Chondrocyte (in vitro differentiated cells): ENCODE measurements around the gene MPPE1. TPM values are rescaled to one million over a fixed set of nuclear protein-coding genes. Genes with fewer than 3 reads are reported as not detected.

Experiments
- DNase-seq: peaks from one replicate; pipeline ENCODE4 v3.0.0; 2021; ENCODE audit warnings: mixed read lengths, low spot score
- H3K27ac Mint-ChIP-seq: one replicate; pipeline ENCODE4 v1.8.0; 2021; ENCODE audit warnings: mild to moderate bottlenecking, moderate library complexity, mixed read lengths; ENCODE audit not compliant: unreplicated experiment
- H3K27me3 Mint-ChIP-seq: 2 replicates; pipeline ENCODE4 v1.8.0; 2021; ENCODE audit warnings: low read depth, mixed read lengths
- H3K36me3 Mint-ChIP-seq: 2 replicates; pipeline ENCODE4 v1.8.0; 2021; ENCODE audit warnings: low read depth, mixed read lengths
- H3K4me1 Mint-ChIP-seq: 2 replicates; pipeline ENCODE4 v1.8.0; 2021; ENCODE audit warnings: low read depth, mild to moderate bottlenecking, mixed read lengths
- H3K4me3 Mint-ChIP-seq: one replicate; pipeline ENCODE4 v1.8.0; 2021; ENCODE audit warnings: mild to moderate bottlenecking, moderate library complexity, mixed read lengths; ENCODE audit not compliant: unreplicated experiment
- H3K9me3 Mint-ChIP-seq: 2 replicates; pipeline ENCODE4 v1.8.0; 2021; ENCODE audit warnings: low read depth, mixed read lengths
- total RNA-seq: library from RNA; stranded (reverse); gene quantifications from 3 replicates; pipeline ENCODE4 v1.2.1, GENCODE V29; 2021
- TF ChIP-seq, protein P1 (sequence below): fragments of 200-600 bp; sonication (generic); IDR thresholded peaks from 2 replicates; pipeline ENCODE4 v1.5.0; 2021; ENCODE audit warnings: antibody characterized with exemption, mild to moderate bottlenecking, moderate library complexity

The MPPE1 gene
- total RNA-seq, 1 donor from 2014 or later = 38.2 TPM

DNA sequence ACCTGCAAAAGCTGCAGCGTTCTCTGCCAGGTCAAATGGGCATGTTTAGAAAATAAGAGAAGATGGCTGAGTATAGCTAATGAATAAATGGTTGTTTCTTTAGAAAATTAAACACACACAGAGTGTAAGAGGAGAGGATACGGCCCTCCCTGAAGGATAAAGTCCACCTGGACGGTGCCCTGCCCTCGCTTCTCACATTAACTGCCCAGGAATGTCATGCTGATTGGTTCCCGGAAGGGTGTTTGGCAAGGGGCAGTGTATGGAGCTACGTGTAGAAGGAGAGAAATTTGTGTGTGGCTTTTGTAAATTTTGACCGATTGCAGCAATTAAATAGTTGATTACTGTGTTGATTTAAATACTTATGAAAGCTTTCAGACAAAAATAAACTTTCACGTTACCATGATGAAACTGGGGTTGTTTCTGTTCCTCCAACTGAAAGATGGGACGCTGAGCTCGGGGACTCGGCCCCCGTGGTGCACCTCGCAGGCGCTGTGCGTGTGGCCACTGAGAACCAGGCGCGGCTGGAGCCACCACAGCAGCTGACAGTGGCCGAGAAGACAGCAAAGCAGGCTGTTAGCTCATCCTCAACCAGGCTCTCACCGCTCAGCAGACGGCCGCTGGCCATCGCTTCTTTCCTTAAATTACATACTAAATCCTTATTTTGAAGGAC is 22.7 kb downstream of the MPPE1 start:
- H3K27me3 Mint-ChIP-seq = no peaks in the 10 kb centered on the region
- no peak overlapping the region for H3K4me3 Mint-ChIP-seq
- H3K27ac Mint-ChIP-seq = no peak overlapping the region
- peaks cover 32% of the 10 kb centered on the region for H3K36me3 Mint-ChIP-seq
- H3K9me3 Mint-ChIP-seq = no peaks in the 10 kb centered on the region
- no peak for DNase-seq
- TF ChIP-seq, protein P1, sequence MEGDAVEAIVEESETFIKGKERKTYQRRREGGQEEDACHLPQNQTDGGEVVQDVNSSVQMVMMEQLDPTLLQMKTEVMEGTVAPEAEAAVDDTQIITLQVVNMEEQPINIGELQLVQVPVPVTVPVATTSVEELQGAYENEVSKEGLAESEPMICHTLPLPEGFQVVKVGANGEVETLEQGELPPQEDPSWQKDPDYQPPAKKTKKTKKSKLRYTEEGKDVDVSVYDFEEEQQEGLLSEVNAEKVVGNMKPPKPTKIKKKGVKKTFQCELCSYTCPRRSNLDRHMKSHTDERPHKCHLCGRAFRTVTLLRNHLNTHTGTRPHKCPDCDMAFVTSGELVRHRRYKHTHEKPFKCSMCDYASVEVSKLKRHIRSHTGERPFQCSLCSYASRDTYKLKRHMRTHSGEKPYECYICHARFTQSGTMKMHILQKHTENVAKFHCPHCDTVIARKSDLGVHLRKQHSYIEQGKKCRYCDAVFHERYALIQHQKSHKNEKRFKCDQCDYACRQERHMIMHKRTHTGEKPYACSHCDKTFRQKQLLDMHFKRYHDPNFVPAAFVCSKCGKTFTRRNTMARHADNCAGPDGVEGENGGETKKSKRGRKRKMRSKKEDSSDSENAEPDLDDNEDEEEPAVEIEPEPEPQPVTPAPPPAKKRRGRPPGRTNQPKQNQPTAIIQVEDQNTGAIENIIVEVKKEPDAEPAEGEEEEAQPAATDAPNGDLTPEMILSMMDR = no peak
- H3K4me1 Mint-ChIP-seq = no peaks in the 10 kb centered on the region

DNA sequence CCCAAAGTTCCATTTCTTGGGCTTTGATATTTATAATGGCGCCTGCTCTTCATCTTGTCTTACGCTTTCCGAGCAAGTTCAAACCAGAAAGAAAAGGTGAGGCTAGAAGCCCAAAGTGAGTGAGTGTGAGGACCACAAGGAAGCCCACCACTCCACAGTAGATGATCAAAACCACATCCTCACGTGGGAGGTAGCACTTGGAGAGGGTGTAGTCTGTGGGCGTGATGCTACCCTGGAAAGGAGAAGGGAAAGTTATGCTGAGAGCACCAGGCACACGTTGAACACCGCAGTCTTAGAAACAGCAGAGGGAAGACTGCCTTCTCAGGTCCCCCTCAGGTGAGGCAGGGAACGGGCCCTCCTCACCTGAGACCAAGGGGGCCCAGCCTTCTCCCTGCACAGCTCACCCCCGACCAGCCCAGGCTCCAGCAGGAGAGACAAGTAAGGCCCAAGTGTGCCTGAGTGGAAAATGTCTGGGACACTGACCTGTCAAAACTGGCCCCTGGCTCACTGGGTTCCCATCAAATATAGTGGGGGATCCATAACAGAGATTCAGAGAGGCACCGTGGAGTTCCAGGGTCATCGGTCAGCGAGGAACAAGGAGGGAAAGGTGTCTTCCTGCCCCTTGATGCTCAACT is 23.6 kb downstream of the MPPE1 start:
- no peak for DNase-seq
- no peaks in the 10 kb centered on the region for H3K4me1 Mint-ChIP-seq
- H3K27me3 Mint-ChIP-seq = no peaks in the 10 kb centered on the region
- no peak overlapping the region for H3K4me3 Mint-ChIP-seq
- no peaks in the 10 kb centered on the region for H3K9me3 Mint-ChIP-seq
- no peak overlapping the region for H3K27ac Mint-ChIP-seq
- TF ChIP-seq, protein P1 = no peak
- peaks cover 29% of the 10 kb centered on the region for H3K36me3 Mint-ChIP-seq

- H3K27me3 Mint-ChIP-seq = no peaks in the 10 kb centered on the region
- DNase-seq = no peak
- no peaks in the 10 kb centered on the region for H3K4me1 Mint-ChIP-seq
- H3K9me3 Mint-ChIP-seq = no peaks in the 10 kb centered on the region
- TF ChIP-seq, protein P1 = no peak
- H3K36me3 Mint-ChIP-seq = peaks cover 25% of the 10 kb centered on the region
- no peak overlapping the region for H3K27ac Mint-ChIP-seq
- H3K4me3 Mint-ChIP-seq = no peak overlapping the region
These were observed 25.0 kb downstream of the MPPE1 start for GRCh38 chr18:11883153-11883552.

- no peaks in the 10 kb centered on the region for H3K4me1 Mint-ChIP-seq
- TF ChIP-seq, protein P1 = no peak
- peaks cover 25% of the 10 kb centered on the region for H3K36me3 Mint-ChIP-seq
- H3K27ac Mint-ChIP-seq = no peak overlapping the region
- H3K9me3 Mint-ChIP-seq = no peaks in the 10 kb centered on the region
- H3K27me3 Mint-ChIP-seq = no peaks in the 10 kb centered on the region
- H3K4me3 Mint-ChIP-seq = no peak overlapping the region
- no peak for DNase-seq
These were observed 25.5 kb downstream of the MPPE1 start for GRCh38 chr18:11882636-11883035.

DNA sequence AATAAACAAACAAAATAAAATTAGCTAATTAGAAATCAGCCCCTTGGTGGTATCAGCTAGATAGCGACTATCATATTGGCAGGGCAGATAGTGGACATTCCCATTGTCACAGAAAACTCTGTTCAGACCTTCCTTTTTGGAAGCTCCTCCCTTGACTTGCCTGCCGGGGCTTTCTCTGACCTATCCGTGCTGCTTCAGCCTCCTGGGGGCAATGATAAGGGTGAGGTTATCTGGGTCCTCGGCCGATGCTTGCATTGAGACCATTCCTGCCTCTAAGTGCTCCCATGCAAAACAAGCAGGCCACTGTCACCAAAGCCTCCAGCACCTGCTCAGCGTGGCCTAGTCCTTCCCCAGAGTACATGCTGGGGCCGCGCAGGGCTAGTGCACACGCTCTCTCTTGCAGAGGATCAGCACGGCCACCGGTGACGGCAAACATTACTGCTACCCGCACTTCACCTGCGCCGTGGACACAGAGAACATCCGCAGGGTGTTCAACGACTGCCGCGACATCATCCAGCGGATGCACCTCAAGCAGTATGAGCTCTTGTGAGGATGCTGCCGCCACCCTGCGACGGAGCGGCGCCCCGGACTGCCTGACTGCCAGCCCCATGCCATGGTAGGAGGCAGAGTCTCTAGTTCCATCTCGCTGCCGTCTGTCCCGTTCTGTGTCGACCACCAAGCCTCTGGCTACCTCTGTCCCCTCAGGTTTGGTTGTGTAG is 27.4 kb downstream of the MPPE1 start:
- Mint-ChIP-seq H3K27ac (no peak overlapping the region), H3K4me3 (no peak overlapping the region), H3K27me3 (no peaks in the 10 kb centered on the region), H3K9me3 (no peaks in the 10 kb centered on the region), H3K4me1 (no peaks in the 10 kb centered on the region), H3K36me3 (peaks cover 19% of the 10 kb centered on the region)
- no peak for DNase-seq
- TF ChIP-seq, protein P1 = no peak
